Trophoblast cell (in vitro differentiated cells and primary cell): ENCODE data around the gene PGM1.

ENCODE experiments used
- DNase-seq, 2 donors: peaks; one replicate each; pipeline ENCODE4 v3.0.0-alpha.2; 2016
- H2AFZ ChIP-seq: 2 replicates; pipeline ENCODE4 v1.6.1; 2013; ENCODE audit warnings: low read length, moderate library complexity, mild to moderate bottlenecking; ENCODE audit not compliant: insufficient read depth, poor library complexity
- H2AK5ac ChIP-seq: 2 replicates; pipeline ENCODE4 v1.6.1; 2013; ENCODE audit warnings: mild to moderate bottlenecking, low read length
- H2BK120ac ChIP-seq: 2 replicates; pipeline ENCODE4 v1.6.1; 2013; ENCODE audit warnings: low read length, mild to moderate bottlenecking, moderate library complexity; ENCODE audit not compliant: insufficient read depth, poor library complexity
- H2BK12ac ChIP-seq: 2 replicates; pipeline ENCODE4 v1.6.1; 2013; ENCODE audit warnings: mild to moderate bottlenecking, low read length, moderate library complexity
- H2BK5ac ChIP-seq: 2 replicates; pipeline ENCODE4 v1.6.1; 2013; ENCODE audit warnings: low read length, low read depth, moderate library complexity, mild to moderate bottlenecking; ENCODE audit not compliant: poor library complexity
- H3K14ac ChIP-seq: 2 replicates; pipeline ENCODE4 v1.6.1; 2013; ENCODE audit warnings: mild to moderate bottlenecking, low read length
- H3K18ac ChIP-seq: 2 replicates; pipeline ENCODE4 v1.6.1; 2013; ENCODE audit warnings: mild to moderate bottlenecking, low read length
- H3K23ac ChIP-seq: 2 replicates; pipeline ENCODE4 v1.6.1; 2013; ENCODE audit warnings: low read length
- H3K27ac ChIP-seq: 2 replicates; pipeline ENCODE4 v1.5.1; 2013; ENCODE audit warnings: low read depth, mild to moderate bottlenecking, inconsistent platforms, low read length, moderate library complexity
- H3K27me3 ChIP-seq: 2 replicates; pipeline ENCODE4 v1.6.1; 2013; ENCODE audit warnings: inconsistent platforms, mild to moderate bottlenecking, low read length, moderate library complexity; ENCODE audit not compliant: insufficient read depth
- H3K36me3 ChIP-seq, 2 experiments: 1 replicate in 1 of 2; 2 replicates in 1 of 2; pipeline ENCODE4 v1.6.1; 2013; ENCODE audit warnings: low read length in 2 of 2, mild to moderate bottlenecking in 2 of 2, moderate library complexity in 1 of 2; ENCODE audit not compliant: insufficient read depth in 2 of 2, control insufficient read depth in 1 of 2
- H3K4ac ChIP-seq: 2 replicates; pipeline ENCODE4 v1.6.1; 2013; ENCODE audit warnings: low read depth, mild to moderate bottlenecking, low read length, moderate library complexity
- H3K4me1 ChIP-seq, 2 experiments: 1 replicate in 1 of 2; 2 replicates in 1 of 2; pipeline ENCODE4 v1.6.1; 2013; ENCODE audit warnings: low read length in 2 of 2, mild to moderate bottlenecking in 2 of 2, moderate library complexity in 1 of 2; ENCODE audit not compliant: insufficient read depth in 2 of 2, control insufficient read depth in 1 of 2
- H3K4me2 ChIP-seq: 2 replicates; pipeline ENCODE4 v1.6.1; 2013; ENCODE audit warnings: inconsistent platforms, mild to moderate bottlenecking, low read length, moderate library complexity
- H3K4me3 ChIP-seq: 2 replicates; pipeline ENCODE4 v1.5.1; 2013; ENCODE audit warnings: mild to moderate bottlenecking, low read depth, low read length, inconsistent platforms
- H3K79me1 ChIP-seq: one replicate; pipeline ENCODE4 v1.6.1; 2013; ENCODE audit warnings: low read length
- H3K79me2 ChIP-seq: 2 replicates; pipeline ENCODE4 v1.6.1; 2013; ENCODE audit warnings: low read length, mild to moderate bottlenecking; ENCODE audit not compliant: control insufficient read depth, insufficient read depth, poor library complexity
- H3K9ac ChIP-seq: 2 replicates; pipeline ENCODE4 v1.6.1; 2013; ENCODE audit warnings: mild to moderate bottlenecking, low read length
- H3K9me3 ChIP-seq: 2 replicates; pipeline ENCODE4 v1.6.1; 2013; ENCODE audit warnings: low read depth, mild to moderate bottlenecking, control low read depth, inconsistent platforms, low read length; ENCODE audit not compliant: insufficient read depth
- H4K12ac ChIP-seq: 2 replicates; pipeline ENCODE4 v1.6.1; 2013; ENCODE audit warnings: low read depth, mild to moderate bottlenecking, low read length, moderate library complexity
- H4K8ac ChIP-seq: 2 replicates; pipeline ENCODE4 v1.6.1; 2013; ENCODE audit warnings: low read depth, mild to moderate bottlenecking, low read length, moderate library complexity
- H4K91ac ChIP-seq: one replicate; pipeline ENCODE4 v1.6.1; 2013; ENCODE audit warnings: low read depth, mild to moderate bottlenecking, low read length, moderate library complexity
- whole genome bisulfite sequencing: extraction: QIAGEN DNeasy Blood & Tissue Kit; methylation state at CpG from one replicate; pipeline ENCODE4 v1.1.7; 2013; ENCODE audit warnings: missing lambda C conversion rate; ENCODE audit not compliant: insufficient read length, insufficient coverage; ENCODE audit errors: extremely low coverage; 5-methylcytosine and 5-hydroxymethylcytosine counted together

PGM1 gene

DNA sequence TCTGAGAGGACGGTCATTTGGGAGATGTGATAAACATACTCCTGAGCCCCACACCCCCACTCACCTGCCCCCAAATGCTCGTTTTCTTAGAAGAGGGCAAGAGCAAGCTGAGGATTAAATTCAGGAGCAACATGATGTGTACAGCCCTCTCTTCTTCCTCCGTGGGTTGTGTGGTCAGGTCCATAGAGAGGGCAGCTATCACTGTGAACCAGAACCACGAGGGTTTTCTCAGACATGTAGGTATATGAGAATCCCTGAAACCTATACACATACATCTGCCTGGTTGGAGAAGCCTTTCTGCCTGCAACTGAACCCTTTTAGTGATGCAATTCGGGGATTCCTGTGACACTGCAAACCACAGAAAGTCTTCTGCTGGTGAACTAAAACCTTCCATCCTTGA is 38.9 kb downstream of the PGM1 start:
- no CpG with 5 or more reads among the region's 5 CpGs for WGBS
- no peak overlapping the region for H4K91ac ChIP-seq

DNA sequence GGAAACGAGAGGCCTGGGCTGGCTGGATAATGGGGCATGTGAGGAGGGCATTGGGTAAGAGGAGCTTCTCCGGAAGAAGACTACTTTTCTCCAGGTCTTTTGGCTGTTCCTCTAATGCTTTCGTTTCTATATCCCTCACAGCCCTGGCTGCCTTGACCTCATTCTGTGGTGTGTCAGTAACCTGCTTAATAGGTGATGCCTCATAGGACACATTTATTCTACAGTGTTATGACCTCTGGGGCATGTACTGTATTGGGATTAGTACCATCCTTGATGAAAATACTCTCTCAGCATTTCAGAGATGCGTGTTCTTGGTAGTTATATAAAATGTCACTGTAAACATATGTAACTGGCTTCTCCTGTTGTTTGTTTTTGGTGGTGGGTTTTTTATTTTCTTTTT is 40.1 kb downstream of the PGM1 start:
- no peak overlapping the region for H3K14ac ChIP-seq
- H2BK12ac ChIP-seq: no peak overlapping the region
- no peak overlapping the region for H4K12ac ChIP-seq
- H2BK120ac ChIP-seq: no peak overlapping the region
- no peak overlapping the region for H2AFZ ChIP-seq
- no peaks in the 10 kb centered on the region for H3K79me1 ChIP-seq
- H3K27ac ChIP-seq: no peak overlapping the region
- H3K4ac ChIP-seq: no peak overlapping the region
- DNase-seq: no peak
- peaks cover 4 to 7% of the 10 kb centered on the region in 2 experiments for H3K36me3 ChIP-seq
- H2BK5ac ChIP-seq: no peak overlapping the region
- no peak overlapping the region for H4K8ac ChIP-seq
- no peaks in the 10 kb centered on the region for H3K9me3 ChIP-seq
- WGBS: no CpG with 5 or more reads among the region's 4 CpGs
- H3K23ac ChIP-seq: no peak overlapping the region
- H4K91ac ChIP-seq: no peak overlapping the region
- H3K79me2 ChIP-seq: no peaks in the 10 kb centered on the region
- H3K4me2 ChIP-seq: no peak overlapping the region
- peaks cover 0 to 6% of the 10 kb centered on the region in 2 experiments for H3K4me1 ChIP-seq
- H3K27me3 ChIP-seq: no peaks in the 10 kb centered on the region
- no peak overlapping the region for H3K4me3 ChIP-seq
- no peak overlapping the region for H2AK5ac ChIP-seq
- no peak overlapping the region for H3K18ac ChIP-seq
- H3K9ac ChIP-seq: no peak overlapping the region

More for the DNA sequence above, 38.9 kb downstream of the PGM1 start:
- Histone ChIP-seq H3K14ac (no peak overlapping the region), H3K9me3 (peaks cover 1% of the 10 kb centered on the region), H3K79me2 (no peaks in the 10 kb centered on the region), H4K8ac (no peak overlapping the region), H3K4me3 (peak overlapping the region; percentile 14), H3K9ac (no peak overlapping the region), H2AK5ac (no peak overlapping the region), H3K4me2 (no peak overlapping the region), H3K27me3 (no peaks in the 10 kb centered on the region), H3K27ac (no peak overlapping the region), H3K79me1 (no peaks in the 10 kb centered on the region), H2BK5ac (no peak overlapping the region), H3K18ac (no peak overlapping the region), H3K23ac (no peak overlapping the region), H2AFZ (no peak overlapping the region), H3K4me1 (peaks cover 0 to 10% of the 10 kb centered on the region in 2 experiments), H2BK12ac (no peak overlapping the region), H3K4ac (no peak overlapping the region), H4K12ac (no peak overlapping the region), H3K36me3 (peaks cover 4 to 7% of the 10 kb centered on the region in 2 experiments), H2BK120ac (no peak overlapping the region)
- no peak for DNase-seq

DNA sequence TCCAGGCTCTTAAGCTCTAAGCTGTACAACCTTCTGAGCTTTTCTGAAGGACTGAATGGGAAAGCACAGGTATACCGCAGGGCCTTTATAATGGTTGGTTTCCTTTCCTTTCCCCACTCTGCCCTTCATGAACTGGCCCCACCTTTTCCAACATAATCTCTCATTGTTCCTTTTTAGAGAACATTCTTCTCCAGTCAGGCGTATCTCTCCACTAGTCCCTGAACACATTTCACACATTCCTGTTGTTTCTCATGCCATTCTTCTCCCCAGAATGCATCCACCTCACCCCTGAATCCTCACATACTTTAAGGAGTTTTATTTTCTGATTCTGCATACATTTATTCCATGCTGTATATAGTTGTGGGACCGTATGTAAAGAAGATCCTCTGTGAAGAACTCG is 41.3 kb downstream of the PGM1 start:
- Histone ChIP-seq H3K4ac (no peak overlapping the region), H2BK120ac (no peak overlapping the region), H4K8ac (no peak overlapping the region), H3K4me2 (no peak overlapping the region), H3K4me1 (peaks cover 0 to 6% of the 10 kb centered on the region in 2 experiments), H3K9ac (no peak overlapping the region), H2AFZ (no peak overlapping the region), H3K14ac (no peak overlapping the region), H3K9me3 (no peaks in the 10 kb centered on the region), H2BK5ac (no peak overlapping the region), H3K79me2 (no peaks in the 10 kb centered on the region), H4K91ac (no peak overlapping the region), H3K18ac (no peak overlapping the region), H2AK5ac (no peak overlapping the region), H3K4me3 (no peak overlapping the region), H3K79me1 (no peaks in the 10 kb centered on the region), H3K27me3 (no peaks in the 10 kb centered on the region), H3K36me3 (peaks cover 4 to 7% of the 10 kb centered on the region in 2 experiments), H2BK12ac (no peak overlapping the region), H3K27ac (no peak overlapping the region), H3K23ac (no peak overlapping the region), H4K12ac (no peak overlapping the region)
- DNase-seq: no peak
- no CpG with 5 or more reads among the region's 4 CpGs for WGBS

DNA sequence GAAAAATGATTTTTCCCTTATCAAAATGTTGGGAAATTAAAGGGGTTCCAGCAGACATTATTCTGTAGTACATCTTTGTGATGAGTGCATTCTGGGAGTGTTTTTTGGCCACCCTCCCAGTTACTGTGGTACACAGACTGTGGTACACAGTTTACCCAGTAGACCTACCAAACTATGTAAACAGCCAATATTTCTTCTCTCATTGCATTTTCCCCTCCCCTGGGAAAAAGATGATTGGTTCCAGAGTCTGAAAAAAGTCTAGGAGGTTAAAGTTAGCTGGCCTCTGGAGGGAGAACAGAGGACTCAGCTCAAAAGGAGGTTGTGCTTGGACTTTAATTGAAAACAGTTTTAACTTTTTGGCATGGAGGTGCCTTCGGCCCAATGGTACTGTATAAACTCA is 42.5 kb downstream of the PGM1 start:
- Histone ChIP-seq H2AK5ac (no peak overlapping the region), H4K91ac (no peak overlapping the region), H2BK12ac (no peak overlapping the region), H3K27ac (no peak overlapping the region), H3K14ac (no peak overlapping the region), H3K27me3 (no peaks in the 10 kb centered on the region), H3K4me1 (peaks cover 0 to 6% of the 10 kb centered on the region in 2 experiments), H3K18ac (no peak overlapping the region), H3K36me3 (peaks cover 4 to 7% of the 10 kb centered on the region in 2 experiments), H2AFZ (no peak overlapping the region), H3K4ac (no peak overlapping the region), H2BK5ac (no peak overlapping the region), H2BK120ac (no peak overlapping the region), H3K9ac (no peak overlapping the region), H3K4me3 (no peak overlapping the region), H3K23ac (no peak overlapping the region), H3K4me2 (no peak overlapping the region), H3K9me3 (no peaks in the 10 kb centered on the region), H3K79me2 (no peaks in the 10 kb centered on the region), H4K8ac (no peak overlapping the region), H3K79me1 (no peaks in the 10 kb centered on the region), H4K12ac (no peak overlapping the region)
- WGBS: no CpG with 5 or more reads among the region's 1 CpG
- no peak for DNase-seq
